IPS-20b (cell line): Measurements from ENCODE around the gene METTL23.
A peak's percentile ranks its signal among the peaks of the same experiment; 100 is the strongest.

Experiments
- H3K27ac ChIP-seq: one replicate; pipeline ENCODE4 v1.5.1; 2013; ENCODE audit warnings: low read length
- H3K27me3 ChIP-seq: 2 replicates; pipeline ENCODE4 v1.6.1; 2013; ENCODE audit warnings: mild to moderate bottlenecking, low read length, inconsistent platforms; ENCODE audit not compliant: insufficient read depth
- H3K36me3 ChIP-seq: 2 replicates; pipeline ENCODE4 v1.6.1; 2013; ENCODE audit warnings: low read depth, mild to moderate bottlenecking, inconsistent platforms, low read length, moderate library complexity; ENCODE audit not compliant: insufficient read depth
- H3K4me1 ChIP-seq: 2 replicates; pipeline ENCODE4 v1.6.1; 2013; ENCODE audit warnings: mild to moderate bottlenecking, control low read depth, inconsistent platforms, low read length, moderate library complexity; ENCODE audit not compliant: insufficient read depth
- H3K4me3 ChIP-seq: 2 replicates; pipeline ENCODE4 v1.5.1; 2013; ENCODE audit warnings: mild to moderate bottlenecking, low read length, inconsistent platforms
- H3K9ac ChIP-seq: 2 replicates; pipeline ENCODE4 v1.6.1; 2013; ENCODE audit warnings: low read depth, mild to moderate bottlenecking, inconsistent platforms, low read length, moderate library complexity
- H3K9me3 ChIP-seq: 2 replicates; pipeline ENCODE4 v1.6.1; 2013; ENCODE audit warnings: mild to moderate bottlenecking, low read depth, low read length, inconsistent platforms; ENCODE audit not compliant: insufficient read depth

METTL23 gene

DNA sequence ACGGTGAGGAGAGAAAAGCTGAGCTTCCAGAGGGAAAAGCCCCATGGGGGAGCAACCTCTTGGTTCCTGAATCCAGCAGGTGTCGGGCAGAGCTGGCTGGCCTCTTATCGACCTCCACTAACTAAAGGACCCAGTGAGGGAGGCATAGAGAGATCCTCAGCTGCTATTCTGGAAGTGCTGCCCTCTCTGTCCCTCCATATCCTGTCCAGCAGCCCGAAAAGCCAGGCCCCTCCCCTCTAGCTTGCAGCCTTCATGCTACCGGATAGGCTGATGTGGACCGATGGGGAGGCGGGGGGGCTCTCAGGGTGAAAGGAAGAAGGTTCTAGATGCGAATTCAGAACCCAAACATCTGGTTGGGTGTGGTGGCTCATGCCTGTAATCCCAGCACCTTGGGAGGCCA lies 40.8 kb upstream of the METTL23 start:
- Histone ChIP-seq H3K9me3 (no peaks in the 10 kb centered on the region), H3K27ac (no peak overlapping the region), H3K36me3 (no peaks in the 10 kb centered on the region), H3K4me1 (peaks cover 13% of the 10 kb centered on the region), H3K27me3 (no peaks in the 10 kb centered on the region), H3K4me3 (no peak overlapping the region), H3K9ac (no peak overlapping the region)

DNA sequence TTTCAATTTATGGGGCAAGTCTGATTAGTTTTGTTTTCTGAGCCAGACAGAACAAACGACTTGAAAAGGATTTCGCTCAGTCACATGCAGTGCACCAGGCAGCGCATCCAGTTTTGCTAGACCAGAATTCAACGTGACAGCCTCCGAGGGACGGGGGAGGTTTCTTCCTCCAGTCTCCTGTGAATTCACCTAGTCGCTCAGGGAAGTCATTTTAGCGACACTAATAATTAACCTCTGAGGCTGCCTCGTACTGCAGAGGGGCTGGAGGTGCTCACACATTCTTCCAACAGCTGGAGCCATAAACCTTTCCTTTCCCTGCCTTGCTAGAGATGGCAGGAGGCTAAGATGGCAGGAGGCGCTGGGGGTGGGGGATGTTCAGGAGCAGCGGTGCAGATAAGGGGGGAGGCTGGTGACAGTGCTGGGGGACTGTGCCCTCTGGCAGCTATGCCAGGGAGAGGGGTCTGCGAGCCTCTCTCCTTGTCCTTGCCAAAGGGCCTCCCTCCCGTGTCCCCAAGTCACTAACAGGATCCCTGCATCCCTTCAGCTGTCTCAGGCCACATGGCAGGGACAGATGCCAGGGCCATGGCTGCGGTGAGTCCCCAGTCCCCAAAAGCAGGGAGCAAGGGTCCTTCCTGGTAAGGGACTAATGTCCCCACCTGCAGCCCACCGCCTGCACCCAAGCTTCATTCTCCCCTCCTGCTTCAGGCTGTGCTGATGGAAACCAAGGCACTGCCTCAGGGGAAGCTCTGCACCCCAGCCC lies 39.9 kb upstream of the METTL23 start:
- H3K4me1 ChIP-seq = peaks cover 10% of the 10 kb centered on the region
- H3K9ac ChIP-seq = no peak overlapping the region
- H3K9me3 ChIP-seq = no peaks in the 10 kb centered on the region
- no peaks in the 10 kb centered on the region for H3K27me3 ChIP-seq
- H3K4me3 ChIP-seq = no peak overlapping the region
- H3K27ac ChIP-seq = no peak overlapping the region
- no peaks in the 10 kb centered on the region for H3K36me3 ChIP-seq

DNA sequence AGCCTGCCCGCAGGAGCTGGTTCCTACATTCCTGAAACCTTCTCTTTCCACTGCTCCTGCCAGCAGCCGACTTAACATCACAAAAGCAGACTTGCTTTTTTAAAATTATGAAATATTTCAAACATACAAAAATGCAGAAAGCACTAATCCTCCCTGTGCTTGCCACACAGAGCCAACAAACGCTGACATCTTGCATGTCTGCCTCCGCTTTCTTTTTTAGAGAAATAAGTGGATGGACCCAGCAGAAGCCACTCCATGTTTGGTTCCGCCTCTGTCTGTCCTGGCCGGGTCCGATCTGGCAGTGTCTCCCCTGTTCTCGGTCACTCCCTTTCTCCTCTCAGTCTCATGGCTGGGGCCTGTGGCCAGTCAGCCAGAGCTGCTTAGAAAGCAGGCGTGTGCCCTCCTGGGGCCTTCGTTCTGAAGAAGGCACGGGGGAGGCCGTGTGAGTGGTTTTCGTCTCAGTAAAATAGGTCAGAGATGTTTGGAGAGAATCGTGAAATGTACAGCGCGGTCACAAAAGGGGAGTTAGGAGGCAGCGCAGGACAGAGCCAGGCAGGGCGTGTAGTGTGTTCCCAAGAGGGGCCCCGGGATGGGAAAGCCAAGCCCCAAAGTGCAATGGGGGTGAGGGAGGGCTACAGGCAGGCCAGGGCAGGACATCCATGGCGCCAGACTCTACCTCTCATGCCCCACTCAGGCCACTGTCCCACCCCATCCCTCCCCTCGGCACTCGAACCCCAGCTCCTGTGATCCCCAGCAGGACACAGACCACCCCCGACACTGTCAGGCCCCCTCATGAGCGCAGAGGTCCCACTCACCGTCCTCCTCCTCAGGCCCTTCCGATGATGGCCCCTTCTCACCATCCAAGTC lies 39.1 kb upstream of the METTL23 start:
- Histone ChIP-seq H3K27ac (no peak overlapping the region), H3K9ac (no peak overlapping the region), H3K4me3 (no peak overlapping the region), H3K4me1 (peaks cover 10% of the 10 kb centered on the region), H3K27me3 (no peaks in the 10 kb centered on the region), H3K9me3 (no peaks in the 10 kb centered on the region), H3K36me3 (no peaks in the 10 kb centered on the region)

DNA sequence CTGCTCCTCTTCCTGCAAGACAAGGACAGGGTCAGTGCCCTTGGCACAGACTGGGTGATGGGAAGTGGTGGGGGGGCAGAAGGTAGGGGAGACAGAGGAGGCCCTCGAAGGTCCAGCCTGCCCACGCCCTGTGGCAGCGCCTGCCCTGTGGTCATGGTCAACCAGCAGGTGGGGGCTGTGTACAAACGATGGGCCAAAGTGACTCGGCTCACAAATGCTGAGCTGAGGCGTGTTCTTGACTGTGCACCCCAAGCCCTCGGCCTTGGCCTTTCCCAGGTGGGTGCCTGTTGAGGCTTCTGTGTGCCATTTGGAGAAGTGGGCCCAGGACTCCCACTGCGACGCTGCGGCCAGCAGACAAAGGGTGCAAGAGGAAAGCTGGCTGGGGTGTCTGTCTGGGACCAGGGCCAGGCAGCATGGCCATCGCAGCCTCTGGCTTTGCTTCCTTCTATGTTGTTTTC lies 38.4 kb upstream of the METTL23 start:
- no peaks in the 10 kb centered on the region for H3K9me3 ChIP-seq
- no peaks in the 10 kb centered on the region for H3K36me3 ChIP-seq
- no peak overlapping the region for H3K4me3 ChIP-seq
- H3K4me1 ChIP-seq = peaks cover 10% of the 10 kb centered on the region
- no peak overlapping the region for H3K27ac ChIP-seq
- H3K9ac ChIP-seq = no peak overlapping the region
- H3K27me3 ChIP-seq = no peaks in the 10 kb centered on the region

DNA sequence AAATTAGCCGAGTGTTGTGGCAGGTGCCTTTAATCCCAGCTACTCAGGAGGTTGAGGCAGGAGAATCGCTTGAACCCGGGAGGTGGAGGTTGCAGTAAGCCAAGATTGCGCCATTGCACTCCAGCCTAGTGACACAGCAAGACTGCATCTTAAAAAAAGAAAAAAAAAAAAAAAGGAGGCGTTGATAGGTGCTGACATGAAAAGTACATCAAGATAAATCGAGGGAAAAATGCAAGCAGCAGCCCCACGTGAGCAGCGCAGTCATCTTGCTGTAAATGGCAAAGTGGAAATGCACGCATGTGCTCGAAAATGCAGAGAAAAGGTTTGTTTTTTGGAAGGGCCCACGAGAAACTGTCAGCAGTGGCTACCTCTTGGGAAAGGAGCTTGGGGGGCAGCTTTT lies 36.8 kb upstream of the METTL23 start:
- H3K4me1 ChIP-seq = peaks cover 10% of the 10 kb centered on the region

DNA sequence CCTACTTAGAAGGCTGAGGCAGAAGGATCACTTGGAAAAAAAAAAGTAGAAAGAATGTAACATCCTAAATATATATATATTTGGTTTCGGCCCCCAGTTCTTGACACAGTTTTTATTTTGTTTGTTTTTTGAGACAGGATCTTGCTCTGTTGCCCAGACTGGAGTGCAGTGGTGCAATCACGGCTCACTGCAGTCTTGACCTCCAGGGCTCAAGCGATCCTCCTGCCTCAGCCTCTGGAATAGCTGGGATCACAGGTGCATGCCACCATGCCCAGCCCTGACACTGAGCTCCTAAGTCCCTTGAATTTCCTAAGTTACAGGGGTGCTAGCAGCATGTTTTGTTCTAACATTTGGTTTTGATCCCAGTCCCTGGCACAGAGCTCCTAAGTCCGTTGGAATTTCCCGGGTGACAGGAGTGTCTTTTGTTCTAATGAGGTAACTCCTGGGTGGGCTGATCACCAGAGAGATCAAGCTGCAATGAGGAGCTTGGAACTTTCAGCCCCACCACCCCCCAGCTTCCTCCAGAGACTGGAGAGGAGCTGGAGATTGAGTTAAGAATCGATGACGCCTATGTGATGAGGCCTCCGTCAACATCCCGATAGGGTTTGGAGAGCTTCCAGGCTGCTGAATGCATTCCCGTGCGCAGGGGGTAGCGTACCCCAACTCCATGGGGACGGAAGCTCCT lies 35.9 kb upstream of the METTL23 start:
- no peaks in the 10 kb centered on the region for H3K27me3 ChIP-seq
- no peak overlapping the region for H3K27ac ChIP-seq
- H3K9ac ChIP-seq = no peak overlapping the region
- H3K36me3 ChIP-seq = no peaks in the 10 kb centered on the region
- peaks cover 10% of the 10 kb centered on the region for H3K4me1 ChIP-seq
- no peaks in the 10 kb centered on the region for H3K9me3 ChIP-seq
- no peak overlapping the region for H3K4me3 ChIP-seq

More for the DNA sequence above, 36.8 kb upstream of the METTL23 start:
- no peak overlapping the region for H3K9ac ChIP-seq
- H3K27me3 ChIP-seq = no peaks in the 10 kb centered on the region
- H3K36me3 ChIP-seq = no peaks in the 10 kb centered on the region
- H3K9me3 ChIP-seq = no peaks in the 10 kb centered on the region
- no peak overlapping the region for H3K4me3 ChIP-seq
- H3K27ac ChIP-seq = no peak overlapping the region

DNA sequence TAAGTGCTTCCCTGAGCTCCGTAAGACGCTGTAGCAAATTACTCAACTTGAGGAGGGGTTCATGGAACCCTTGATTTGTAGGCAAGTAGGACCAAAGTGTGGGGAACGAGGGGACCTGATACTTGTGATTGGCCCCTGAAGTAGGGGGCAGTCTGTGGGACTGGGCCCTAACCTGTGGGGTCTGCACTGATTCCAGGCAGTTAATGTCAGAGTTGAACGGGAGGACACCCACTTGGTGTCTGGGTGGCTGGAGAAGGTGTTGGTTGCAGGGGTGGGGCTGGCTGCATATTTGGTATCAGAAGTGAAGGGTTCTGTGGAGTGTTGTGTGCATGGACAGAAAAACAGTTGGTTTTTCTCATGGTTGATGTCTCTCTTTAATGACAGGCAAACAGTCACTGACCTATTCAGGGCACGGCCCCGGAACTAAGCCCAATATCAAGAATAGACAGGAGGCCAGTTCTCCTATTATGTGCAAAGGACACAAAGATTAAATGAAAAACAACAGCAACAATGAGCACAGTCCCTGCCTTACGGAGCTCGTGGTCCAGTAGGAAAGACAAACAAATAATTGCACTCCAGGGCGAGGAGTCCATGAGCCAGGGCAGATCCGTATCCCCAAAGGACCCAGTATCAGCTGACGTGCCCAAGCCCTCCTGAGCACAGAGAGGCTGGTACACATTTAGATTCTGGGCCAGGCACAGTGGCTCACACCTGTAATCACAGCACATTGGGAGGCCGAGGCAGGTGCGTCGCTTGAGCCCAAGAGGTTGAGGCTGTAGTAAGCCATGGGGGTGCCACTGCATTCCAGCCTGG lies 35.1 kb upstream of the METTL23 start:
- no peak overlapping the region for H3K27ac ChIP-seq
- peaks cover 9% of the 10 kb centered on the region for H3K4me1 ChIP-seq
- no peaks in the 10 kb centered on the region for H3K9me3 ChIP-seq
- H3K27me3 ChIP-seq = no peaks in the 10 kb centered on the region
- no peak overlapping the region for H3K4me3 ChIP-seq
- H3K36me3 ChIP-seq = no peaks in the 10 kb centered on the region
- H3K9ac ChIP-seq = no peak overlapping the region

DNA sequence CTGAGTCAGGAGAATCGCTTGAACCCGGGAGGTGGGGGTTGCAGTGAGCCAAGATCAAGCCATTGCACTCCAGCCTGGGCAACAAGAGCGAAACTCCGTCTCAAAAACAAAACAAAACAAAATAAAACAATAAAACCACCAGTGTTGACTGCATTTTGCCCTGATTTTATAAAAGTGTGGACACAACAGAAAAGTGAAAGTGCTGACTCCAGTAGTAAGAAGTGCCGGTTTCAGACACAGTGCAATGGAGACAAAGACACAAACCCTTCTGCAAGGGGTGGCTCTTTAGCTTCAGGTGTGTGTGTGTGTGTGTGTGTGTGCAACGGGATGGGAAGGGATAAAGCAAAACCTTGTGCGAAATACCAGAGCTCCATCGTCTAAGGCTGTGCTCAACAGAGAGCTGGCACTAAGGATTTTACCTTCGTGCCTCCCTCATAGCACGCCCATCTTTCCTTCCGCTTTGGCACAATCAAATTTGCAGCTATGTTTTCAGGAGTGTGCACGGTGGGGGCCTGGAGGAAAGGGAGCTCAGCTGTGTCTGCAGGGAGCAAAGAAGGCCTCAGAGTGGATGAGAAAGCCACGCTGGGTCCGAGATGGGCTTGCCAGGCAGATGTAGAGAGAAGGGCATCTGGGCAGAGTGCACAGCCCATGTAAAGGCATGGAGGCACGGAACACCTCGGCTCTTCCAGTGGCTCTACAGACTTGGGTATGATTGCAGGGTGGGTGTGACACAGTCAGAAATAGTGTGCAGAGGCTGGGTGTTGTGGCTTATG lies 31.4 kb upstream of the METTL23 start:
- H3K9me3 ChIP-seq = no peaks in the 10 kb centered on the region
- no peaks in the 10 kb centered on the region for H3K36me3 ChIP-seq
- H3K27ac ChIP-seq = no peak overlapping the region
- H3K9ac ChIP-seq = no peak overlapping the region
- no peak overlapping the region for H3K4me3 ChIP-seq
- no peaks in the 10 kb centered on the region for H3K27me3 ChIP-seq
- peaks cover 10% of the 10 kb centered on the region; the same call in 1 of the 2 replicates for H3K4me1 ChIP-seq

DNA sequence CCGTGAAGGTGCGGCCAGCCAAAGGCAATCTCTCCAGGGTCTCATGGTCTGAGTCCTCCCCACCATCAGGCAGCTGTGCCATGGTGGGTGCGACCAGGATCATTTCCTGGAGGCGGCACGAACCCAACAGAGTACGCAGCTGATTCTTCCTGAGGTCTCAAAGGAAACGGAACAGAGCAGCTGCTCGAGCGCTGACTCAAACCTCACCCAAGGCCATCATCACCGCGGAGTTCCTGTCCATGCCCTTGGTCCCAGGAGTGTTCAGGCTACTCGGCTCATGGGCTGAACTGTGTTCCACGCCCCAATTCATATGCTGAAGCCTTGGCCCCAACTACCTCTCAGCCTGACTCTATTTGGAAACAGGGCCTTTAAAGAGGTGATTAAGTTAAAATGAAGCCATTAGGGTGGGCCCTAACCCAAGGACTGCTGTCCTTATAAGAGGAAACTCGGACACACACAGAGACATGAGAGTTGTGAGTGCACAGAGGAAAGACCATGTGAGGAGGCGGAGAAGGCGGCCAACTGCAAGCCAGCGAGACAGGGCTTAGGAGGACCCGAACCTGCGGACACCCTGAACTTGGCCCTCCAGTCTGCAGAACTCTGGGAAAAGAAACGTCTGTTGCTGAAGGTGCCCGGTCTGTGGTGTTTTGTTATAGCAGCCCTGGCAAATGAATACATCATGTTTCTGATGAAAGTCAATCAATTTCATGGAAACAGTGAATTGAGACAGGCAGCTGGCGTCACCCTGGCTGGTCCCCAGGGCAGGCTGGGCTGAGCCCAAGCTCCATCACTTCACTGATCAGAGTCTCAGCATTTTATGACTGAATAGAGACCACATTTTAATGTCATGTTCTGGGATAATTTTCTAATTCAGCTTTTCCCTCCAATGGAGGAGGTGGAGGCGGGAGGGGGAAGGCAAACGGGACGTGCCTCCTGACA lies 29.6 kb upstream of the METTL23 start:
- Histone ChIP-seq H3K4me3 (no peak overlapping the region; the same call in 1 of the 2 replicates), H3K4me1 (peaks cover 27% of the 10 kb centered on the region; the same call in 1 of the 2 replicates), H3K27me3 (no peaks in the 10 kb centered on the region), H3K27ac (no peak overlapping the region), H3K9me3 (no peaks in the 10 kb centered on the region), H3K36me3 (no peaks in the 10 kb centered on the region), H3K9ac (peak overlapping the region; percentile 48; the same call in 1 of the 2 replicates)
